Mucosa of descending colon (tissue), 3 donors: ENCODE data around the gene SLC4A4. TPM values are rescaled to one million over a fixed set of nuclear protein-coding genes. Genes with fewer than 3 reads are reported as not detected.

Source experiments
- ATAC-seq: fragments of 200-7000 bp; cut with Tn5 transposase; one replicate; pipeline ENCODE4 v1.9.1; 2020; ENCODE audit warnings: mild to moderate bottlenecking, moderate library complexity
- DNase-seq, 3 donors: peaks; one replicate each; pipeline ENCODE4 v3.0.0-alpha.2; 2020
- H3K36me3 ChIP-seq: fragments of 200-600 bp; one replicate; pipeline ENCODE4 v1.8.0; 2021; ENCODE audit warnings: low read depth, mild to moderate bottlenecking
- H3K4me1 ChIP-seq: fragments of 200-600 bp; one replicate; pipeline ENCODE4 v1.8.0; 2021; ENCODE audit warnings: low read depth, mild to moderate bottlenecking
- H3K4me3 ChIP-seq: fragments of 200-600 bp; one replicate; pipeline ENCODE4 v1.8.0; 2021; ENCODE audit warnings: mild to moderate bottlenecking
- H3K9me3 ChIP-seq: fragments of 200-600 bp; one replicate; pipeline ENCODE4 v1.8.0; 2021; ENCODE audit warnings: mild to moderate bottlenecking
- intact Hi-C, 2 donors: fragments of 100-400 bp; cut with DNase I in 1 of 2; cut with micrococcal nuclease in 1 of 2; formaldehyde crosslinking; loops; one replicate each; pipeline versions ENCODE4 v1.11.0 to v1.11.1; 2022; cut with DNase I, micrococcal nuclease
- total RNA-seq, 3 donors: library from RNA; stranded (reverse); fragmentation: NEBNext Ultra II Directional in 2 of 3; extraction: Animal tissue kit (Norgen Biotek cat#: 25700) in 2 of 3; gene quantifications; one replicate each; pipeline versions ENCODE4 v1.2.1 to v1.2.4, GENCODE V29; 2021 to 2023
- TF ChIP-seq, protein P1 (sequence below): fragments of 200-600 bp; IDR thresholded peaks from one replicate; pipeline ENCODE4 v1.8.0; 2022; ENCODE audit warnings: antibody characterized with exemption, mild to moderate bottlenecking
- donor health status: DM: no; HTN: no; CAD: no; lungs with moderate emphysema.
- donor health status: DM: no; HTN: no; CAD: no.
- donor health status: DM: no; HTN: yes; CAD: no.

The SLC4A4 gene
- total RNA-seq, 3 donors from 2014 or later, result 102 to 248 (median 165) TPM

DNA sequence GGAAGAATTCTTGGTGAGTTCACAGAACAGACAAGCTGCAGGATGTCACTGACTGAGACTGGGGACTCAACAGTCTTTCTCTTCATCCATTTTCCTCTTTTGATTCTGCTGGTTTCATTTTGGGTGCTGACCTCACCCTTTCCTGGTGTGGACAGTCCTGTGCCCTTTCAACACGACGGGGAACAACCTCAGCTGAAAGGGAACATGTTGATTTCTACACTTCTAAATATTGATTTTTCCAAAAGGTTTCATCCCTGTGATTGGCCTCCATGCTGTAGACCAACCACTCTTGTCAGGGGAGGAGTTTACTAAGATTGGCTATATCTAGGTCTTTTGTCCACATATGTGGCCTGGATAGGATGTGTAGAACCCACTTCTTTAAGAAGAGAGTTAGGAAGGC is 91.8 kb downstream of the SLC4A4 start:
- ATAC-seq (no peak), DNase-seq (no peak)
- intact Hi-C loops, result no loop called here
- Histone ChIP-seq H3K36me3 (no peaks in the 10 kb centered on the region), H3K4me1 (peaks cover 10% of the 10 kb centered on the region), H3K9me3 (no peaks in the 10 kb centered on the region), H3K4me3 (no peak overlapping the region)
- TF ChIP-seq, protein P1, sequence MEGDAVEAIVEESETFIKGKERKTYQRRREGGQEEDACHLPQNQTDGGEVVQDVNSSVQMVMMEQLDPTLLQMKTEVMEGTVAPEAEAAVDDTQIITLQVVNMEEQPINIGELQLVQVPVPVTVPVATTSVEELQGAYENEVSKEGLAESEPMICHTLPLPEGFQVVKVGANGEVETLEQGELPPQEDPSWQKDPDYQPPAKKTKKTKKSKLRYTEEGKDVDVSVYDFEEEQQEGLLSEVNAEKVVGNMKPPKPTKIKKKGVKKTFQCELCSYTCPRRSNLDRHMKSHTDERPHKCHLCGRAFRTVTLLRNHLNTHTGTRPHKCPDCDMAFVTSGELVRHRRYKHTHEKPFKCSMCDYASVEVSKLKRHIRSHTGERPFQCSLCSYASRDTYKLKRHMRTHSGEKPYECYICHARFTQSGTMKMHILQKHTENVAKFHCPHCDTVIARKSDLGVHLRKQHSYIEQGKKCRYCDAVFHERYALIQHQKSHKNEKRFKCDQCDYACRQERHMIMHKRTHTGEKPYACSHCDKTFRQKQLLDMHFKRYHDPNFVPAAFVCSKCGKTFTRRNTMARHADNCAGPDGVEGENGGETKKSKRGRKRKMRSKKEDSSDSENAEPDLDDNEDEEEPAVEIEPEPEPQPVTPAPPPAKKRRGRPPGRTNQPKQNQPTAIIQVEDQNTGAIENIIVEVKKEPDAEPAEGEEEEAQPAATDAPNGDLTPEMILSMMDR, result no peak

DNA sequence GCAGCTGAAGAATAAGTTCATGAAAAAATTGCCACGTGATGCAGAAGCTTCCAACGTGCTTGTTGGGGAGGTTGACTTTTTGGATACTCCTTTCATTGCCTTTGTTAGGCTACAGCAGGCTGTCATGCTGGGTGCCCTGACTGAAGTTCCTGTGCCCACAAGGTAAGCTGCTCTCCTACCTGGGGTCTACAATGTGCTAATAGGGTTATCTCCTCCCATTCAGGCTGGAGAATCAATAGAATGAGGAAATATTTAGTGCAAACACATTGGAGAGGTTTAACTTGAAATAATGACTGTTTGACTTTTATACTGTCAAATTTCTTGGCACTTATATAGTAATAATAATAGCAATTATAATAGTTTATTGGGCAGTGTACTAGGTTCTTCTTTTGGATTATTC is 101.8 kb downstream of the SLC4A4 start:
- intact Hi-C loops, result no loop called here
- DNase-seq, result no peak
- Histone ChIP-seq H3K4me3 (no peak overlapping the region), H3K36me3 (no peaks in the 10 kb centered on the region), H3K4me1 (peaks cover 14% of the 10 kb centered on the region), H3K9me3 (no peaks in the 10 kb centered on the region)
- TF ChIP-seq, protein P1, result no peak
- ATAC-seq, result no peak

DNA sequence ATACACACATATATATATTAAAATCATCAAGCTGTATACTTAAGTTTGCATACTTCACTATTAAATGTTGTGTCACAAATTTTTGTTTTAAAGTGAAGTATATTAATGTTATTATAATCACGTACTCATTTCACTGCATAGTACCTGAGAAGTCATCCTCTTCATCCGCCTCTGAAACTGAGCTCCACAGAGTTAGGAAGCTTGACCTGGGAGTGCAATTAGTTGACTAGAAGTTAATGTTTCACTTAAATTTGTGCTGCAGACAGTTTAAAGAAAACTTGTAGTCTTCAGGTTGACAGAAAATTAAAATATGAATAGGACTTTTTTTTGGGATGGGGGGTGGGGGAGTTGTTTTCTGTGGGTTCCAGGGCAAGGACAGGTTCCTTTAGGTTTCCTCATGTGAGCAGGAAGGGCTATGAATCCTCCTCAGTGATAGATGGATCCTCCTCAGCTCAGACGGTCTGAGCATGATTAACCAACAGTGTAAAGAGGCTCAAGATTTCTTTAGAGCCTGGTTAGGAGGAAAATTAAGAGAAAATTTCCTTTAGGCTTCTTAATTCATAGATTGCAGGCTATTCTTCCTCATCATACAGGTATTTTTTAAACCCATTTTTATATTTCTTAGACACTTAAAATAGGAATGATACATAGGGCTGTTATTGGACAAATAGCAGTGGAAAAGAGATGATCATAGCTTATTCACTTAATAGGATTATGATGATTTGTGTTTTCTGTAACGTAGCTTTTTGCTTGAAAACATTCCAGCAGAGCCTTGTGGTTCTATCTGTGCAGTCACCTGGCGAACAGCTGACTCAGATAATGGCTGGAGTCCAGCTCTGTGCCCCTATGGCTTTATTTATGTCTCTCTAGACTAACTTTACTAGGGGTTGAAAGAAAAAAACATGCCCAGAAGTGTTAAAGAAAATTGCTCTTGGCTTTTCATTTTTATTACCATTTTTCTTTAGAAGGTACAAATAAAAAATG is 102.7 kb downstream of the SLC4A4 start:
- intact Hi-C loops, result no loop called here
- DNase-seq (no peak), ATAC-seq (no peak)
- TF ChIP-seq, protein P1, result no peak
- Histone ChIP-seq H3K9me3 (no peaks in the 10 kb centered on the region), H3K4me1 (peaks cover 17% of the 10 kb centered on the region), H3K4me3 (no peak overlapping the region), H3K36me3 (no peaks in the 10 kb centered on the region)

DNA sequence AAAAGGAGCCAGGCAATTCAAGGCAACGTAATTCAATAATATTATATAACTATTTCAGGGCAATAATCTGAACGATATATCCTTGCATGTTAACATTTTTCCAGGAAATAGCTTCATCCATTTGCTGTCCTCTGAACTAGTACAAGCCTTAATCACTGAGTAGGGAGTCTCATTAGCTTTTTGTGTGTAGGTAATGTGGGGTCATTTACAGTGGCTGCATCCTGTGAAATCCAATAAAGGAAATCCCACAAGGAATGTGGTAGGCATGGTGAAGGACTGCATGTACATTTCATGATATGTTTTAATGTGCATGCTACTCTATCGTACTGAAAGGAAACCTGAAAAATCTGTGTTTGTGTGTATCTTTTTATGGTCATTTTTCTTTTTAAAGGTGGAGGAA is 103.5 kb downstream of the SLC4A4 start:
- DNase-seq (no peak), ATAC-seq (no peak)
- intact Hi-C loops, result no loop called here
- Histone ChIP-seq H3K36me3 (no peaks in the 10 kb centered on the region), H3K9me3 (no peaks in the 10 kb centered on the region), H3K4me1 (peaks cover 17% of the 10 kb centered on the region), H3K4me3 (no peak overlapping the region)
- TF ChIP-seq, protein P1, result no peak

DNA sequence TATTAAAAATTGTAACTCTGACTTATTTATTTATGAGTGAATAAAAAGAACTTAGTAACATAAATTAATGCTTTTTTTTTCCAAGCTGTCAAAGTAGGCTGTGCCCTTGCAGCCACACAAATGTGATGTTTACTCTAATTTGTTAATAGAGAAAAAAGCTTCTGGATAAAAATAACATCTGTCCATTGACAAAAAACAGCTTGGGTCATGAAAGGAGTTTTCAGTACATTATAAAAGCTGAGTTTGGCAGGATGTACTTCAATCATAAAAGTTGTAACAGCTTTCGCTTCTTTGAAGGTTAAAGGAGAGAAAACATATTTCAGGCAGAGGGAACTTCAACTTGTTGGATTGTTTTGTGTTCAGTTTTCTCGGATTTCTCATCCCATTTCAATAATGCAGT is 105.6 kb downstream of the SLC4A4 start:
- DNase-seq (no peak), ATAC-seq (peak; percentile 30)
- TF ChIP-seq, protein P1, result no peak
- Histone ChIP-seq H3K4me1 (peaks cover 17% of the 10 kb centered on the region), H3K4me3 (no peak overlapping the region), H3K9me3 (no peaks in the 10 kb centered on the region), H3K36me3 (no peaks in the 10 kb centered on the region)
- intact Hi-C loops, result no loop called here
